ENCODE measurements around the gene DBF4B.

The DBF4B gene

GRCh38 chr17:44761932-44762810 is 53.7 kb downstream of the DBF4B start:
- no peak for DNase-seq

GRCh38 chr17:44763170-44763569 is 54.7 kb downstream of the DBF4B start:
- DNase-seq, result no peak

- DNase-seq, result no peak
Measured at GRCh38 chr17:44765965-44766364, 57.5 kb downstream of the DBF4B start.

GRCh38 chr17:44766409-44767038 is 58.1 kb downstream of the DBF4B start:
- no peak for DNase-seq

GRCh38 chr17:44767493-44767892 is 59.0 kb downstream of the DBF4B start:
- DNase-seq, result no peak

- no peak for DNase-seq
Measured at GRCh38 chr17:44768505-44769142, 60.2 kb downstream of the DBF4B start.

GRCh38 chr17:44769230-44769629 is 60.8 kb downstream of the DBF4B start:
- no peak for DNase-seq

GRCh38 chr17:44769647-44770084 is 61.2 kb downstream of the DBF4B start:
- DNase-seq, result no peak

GRCh38 chr17:44770166-44770925 is 61.9 kb downstream of the DBF4B start:
- peak; percentile 47 for DNase-seq

GRCh38 chr17:44772308-44773045 is 64.0 kb downstream of the DBF4B start:
- no peak for DNase-seq

GRCh38 chr17:44773140-44773539 is 64.7 kb downstream of the DBF4B start:
- DNase-seq, result no peak

- DNase-seq, result peak; percentile 95
Measured at GRCh38 chr17:44774271-44775135, 66.0 kb downstream of the DBF4B start.

GRCh38 chr17:44775136-44775837 is 66.8 kb downstream of the DBF4B start:
- peak; percentile 99 for DNase-seq

GRCh38 chr17:44775838-44776621 is 67.6 kb downstream of the DBF4B start:
- no peak for DNase-seq

GRCh38 chr17:44776628-44777393 is 68.3 kb downstream of the DBF4B start:
- no peak for DNase-seq

GRCh38 chr17:44777394-44778348 is 69.2 kb downstream of the DBF4B start:
- DNase-seq, result no peak

- no peak for DNase-seq
Measured at GRCh38 chr17:44778656-44779210, 70.3 kb downstream of the DBF4B start.

Data from eye (tissue), 1 donor.